HepG2 (cell line): ENCODE data around the gene NEURL1. TPM values are rescaled to one million over a fixed set of nuclear protein-coding genes. Genes with fewer than 3 reads are reported as not detected.

ENCODE experiments used
- ATAC-seq: fragments of 200-7000 bp; cut with Tn5 transposase; 3 replicates; pipeline ENCODE4 v1.9.1; 2020; ENCODE audit warnings: mild to moderate bottlenecking, moderate library complexity
- BruUV-seq: library from RNA; stranded (reverse); fragments of 400-500 nt; replicated peaks from 2 replicates; lab custom pipeline; 2021; lab: Mats Ljungman, UMichigan
- CTCF ChIA-PET: fragments of 300-600 bp; formaldehyde crosslinking; extraction: SDS; loops from one replicate; lab custom pipeline; 2021; ENCODE audit warnings: low total read pairs, inconsistent platforms, low intra/inter-chr PET ratio; lab: Yijun Ruan, JAX
- POLR2A ChIA-PET: fragments of 350-600 bp; sonication (Branson Sonifier 250); formaldehyde crosslinking; loops from one replicate; lab custom pipeline; 2020; ENCODE audit warnings: antibody characterized with exemption, inconsistent platforms; lab: Yijun Ruan, JAX
- DNase-seq: peaks from one replicate; pipeline ENCODE4 v3.0.0-alpha.2; 2015; ENCODE audit warnings: low spot score
- FAIRE-seq: peaks from 3 replicates; lab custom pipeline; 2011; peaks lifted over from hg19 to GRCh38; lab: Jason Lieb, UNC
- H2AFZ ChIP-seq: one replicate; pipeline ENCODE4 v1.6.1; 2011; ENCODE audit warnings: low read length, inconsistent platforms
- H3K27ac ChIP-seq: fragments of 300-600 bp; 3 replicates; pipeline ENCODE4 v1.8.0; 2011; ENCODE audit warnings: mixed run types, mild to moderate bottlenecking, mixed read lengths, low read length, inconsistent platforms; ENCODE audit not compliant: insufficient read depth; ENCODE audit errors: extremely low read length
- H3K27me3 ChIP-seq, 2 experiments: fragments of 200-600 bp in 1 of 2; 2 replicates in 1 of 2; 3 replicates in 1 of 2; pipeline versions ENCODE4 v1.6.0 to v1.8.0; 2011; ENCODE audit warnings: low read length in 2 of 2, mild to moderate bottlenecking in 2 of 2, moderate library complexity in 2 of 2, inconsistent platforms in 1 of 2; ENCODE audit not compliant: insufficient read depth in 2 of 2, control insufficient read depth in 1 of 2
- H3K36me3 ChIP-seq, 2 experiments: fragments of 200-600 bp in 1 of 2; replicated peaks in 1 of 2; 2 replicates in 1 of 2; 3 replicates in 1 of 2; pipeline versions ENCODE4 v1.5.1 to v1.8.0; 2011; ENCODE audit warnings: low read length in 2 of 2, inconsistent platforms in 1 of 2; ENCODE audit not compliant: insufficient read depth in 2 of 2, control insufficient read depth in 1 of 2
- H3K4me1 ChIP-seq: 2 replicates; pipeline ENCODE4 v1.5.1; 2012; ENCODE audit warnings: low read length, inconsistent platforms; ENCODE audit not compliant: insufficient read depth
- H3K4me2 ChIP-seq: 2 replicates; pipeline ENCODE4 v1.6.0; 2011; ENCODE audit warnings: low read depth, low read length, inconsistent platforms
- H3K4me3 ChIP-seq, 3 experiments: fragments of 200-600 bp in 1 of 3; sonication (generic), shearing (Covaris generic) in 1 of 3; replicated peaks in 1 of 3; 2 replicates each; pipeline ENCODE4 v1.5.1; 2011 to 2016; ENCODE audit warnings: low read length in 3 of 3, inconsistent platforms in 2 of 3, low read depth in 2 of 3, mild to moderate bottlenecking in 2 of 3, control low read depth in 1 of 3, mixed read lengths in 1 of 3; ENCODE audit not compliant: insufficient read depth in 1 of 3
- H3K79me2 ChIP-seq: one replicate; pipeline ENCODE4 v1.6.1; 2011; ENCODE audit warnings: low read length, inconsistent platforms; ENCODE audit not compliant: insufficient read depth
- H3K9ac ChIP-seq: 2 replicates; pipeline ENCODE4 v1.6.0; 2011; ENCODE audit warnings: mild to moderate bottlenecking, low read depth, low read length, inconsistent platforms; ENCODE audit not compliant: insufficient read depth
- H3K9me3 ChIP-seq: 2 replicates; pipeline ENCODE4 v1.5.1; 2012; ENCODE audit warnings: mild to moderate bottlenecking, low read length
- H4K20me1 ChIP-seq: 2 replicates; pipeline ENCODE4 v1.6.0; 2011; ENCODE audit warnings: inconsistent platforms, mild to moderate bottlenecking, low read length, moderate library complexity; ENCODE audit not compliant: insufficient read depth
- AGO2 ChIP-seq: fragments of 200-400 bp; formaldehyde crosslinking; optimal IDR thresholded peaks from 2 replicates; pipeline ENCODE3; 2017; ENCODE audit warnings: mild to moderate bottlenecking, low read depth, low read length, moderate library complexity
- ASH2L ChIP-seq: fragments of 300-600, 200-600 bp; sonication (generic); IDR thresholded peaks from 2 replicates; pipeline ENCODE4 v1.7.0; 2017; ENCODE audit warnings: low read depth, mild to moderate bottlenecking, moderate library complexity, mixed read lengths, low read length; ENCODE audit not compliant: insufficient read length
- ATRX ChIP-seq: sonication (generic); formaldehyde crosslinking; IDR thresholded peaks from 2 replicates; pipeline ENCODE4 v1.4.0; 2020; ENCODE audit warnings: missing genetic modification reagents, borderline replicate concordance
- MIER2 ChIP-seq: IDR thresholded peaks from 2 replicates; pipeline ENCODE4 v1.6.1; 2016; ENCODE audit warnings: missing biosample characterization, missing genetic modification reagents
- PBX3 ChIP-seq: sonication (generic); formaldehyde crosslinking; IDR thresholded peaks from 2 replicates; pipeline ENCODE4 v1.8.1; 2023; ENCODE audit warnings: missing genetic modification reagents, inconsistent platforms, borderline replicate concordance
- RBM22 ChIP-seq: fragments of 200-400 bp; formaldehyde crosslinking; optimal IDR thresholded peaks from 2 replicates; pipeline ENCODE3; 2017; ENCODE audit warnings: mild to moderate bottlenecking, low read length, moderate library complexity
- ZHX2 ChIP-seq, 2 experiments: sonication (generic) in 1 of 2; formaldehyde crosslinking in 1 of 2; IDR thresholded peaks; 2 replicates each; pipeline versions ENCODE4 v1.6.1 to v1.9.0; 2014 to 2022; ENCODE audit warnings: antibody characterized with exemption in 1 of 2, borderline replicate concordance in 1 of 2, inconsistent platforms in 1 of 2, low read depth in 1 of 2, missing genetic modification reagents in 1 of 2
- ZNF235 ChIP-seq: sonication (generic); formaldehyde crosslinking; IDR thresholded peaks from 2 replicates; pipeline ENCODE4 v1.8.1; 2023; ENCODE audit warnings: mild to moderate bottlenecking, missing genetic modification reagents, borderline replicate concordance
- ZNF777 ChIP-seq: sonication (generic); formaldehyde crosslinking; IDR thresholded peaks from 2 replicates; pipeline ENCODE4 v1.4.0; 2020; ENCODE audit warnings: missing genetic modification reagents
- WGBS: methylation state at CpG from one replicate; pipeline ENCODE4 v1.1.6; 2017; ENCODE audit warnings: low lambda C conversion rate; 5-methylcytosine and 5-hydroxymethylcytosine counted together
- in situ Hi-C: cut with HindIII; loops from 2 replicates; pipeline ENCODE4 v1.10.0; 2017; ENCODE audit warnings: low pct_unique_long_range_greater_than_20kb; ENCODE audit not compliant: extremely low pct_ligation_motif_present
- intact Hi-C: fragments of 100-400 bp; cut with micrococcal nuclease; formaldehyde crosslinking; loops from one replicate; pipeline ENCODE4 v1.10.0; 2022; ENCODE audit not compliant: unreplicated experiment
- polyA plus RNA-seq, 8 experiments: library from polyadenylated mRNA; depleted of rRNA in 3 of 8; stranded (reverse) in 7 of 8; unstranded in 1 of 8; fragments of >200 nt; fragmentation: Illumina TruSeq in 4 of 8; extraction: Trizol in 4 of 8; gene quantifications; 2 replicates each; pipeline versions ENCODE4 v1.2.1 to v1.2.3, GENCODE V29; 2011 to 2016; ENCODE audit warnings: low read depth in 4 of 8, missing spikeins in 1 of 8, mixed read lengths in 1 of 8; ENCODE audit not compliant: insufficient read depth in 1 of 8
- total RNA-seq, 5 experiments: library from RNA; depleted of rRNA; stranded (reverse); fragments of >200 nt; fragmentation: Illumina TruSeq; extraction: Trizol; gene quantifications; 2 replicates each; pipeline ENCODE4 v1.2.3, GENCODE V29; 2016; ENCODE audit warnings: low read depth in 1 of 5

Gene NEURL1
- total and polyA plus RNA-seq, 2 of the 13 experiments (the other 11 are each of a cell fraction or from before 2014, with no cell fraction given) = not detected

GRCh38 chr10:103447187-103447586 is 46.3 kb upstream of the NEURL1 start:
- CTCF ChIA-PET = no interaction called here
- Histone ChIP-seq H3K27ac (no peak overlapping the region), H4K20me1 (no peaks in the 10 kb centered on the region), H3K27me3 (peaks cover 2 to 11% of the 10 kb centered on the region in 2 experiments; a peak in 3 of 5 replicates), H3K4me1 (peaks cover 5% of the 10 kb centered on the region; the same call in 1 of the 2 replicates)
- FAIRE-seq (no peak), ATAC-seq (no peak)
- POLR2A ChIA-PET = no interaction called here
- no TSS peak for BruUV-seq
- peak; percentile 43 for TF ChIP-seq RBM22
- no peak for TF ChIP-seq PBX3 (CRISPR knock-in tag)
- TF ChIP-seq AGO2 = peak; percentile 84
- TF ChIP-seq, all 625 proteins: peak for 2
- WGBS = 95% methylated on average over 10 of the region's 23 CpGs
- no peak for DNase-seq
- Histone ChIP-seq H3K79me2 (no peaks in the 10 kb centered on the region), H3K9me3 (no peaks in the 10 kb centered on the region), H3K4me3 (no peak overlapping the region), H2AFZ (no peak overlapping the region), H3K9ac (no peak overlapping the region), H3K4me2 (no peak overlapping the region), H3K36me3 (peaks cover 19 to 39% of the 10 kb centered on the region in 2 experiments; a peak in 4 of 5 replicates)
- in situ Hi-C loops = no loop called here
- intact Hi-C loops = no loop called here

GRCh38 chr10:103448746-103449145 is 44.8 kb upstream of the NEURL1 start:
- DNase-seq (no peak), FAIRE-seq (no peak), ATAC-seq (no peak)
- peaks cover 2 to 19% of the 10 kb centered on the region in 2 experiments; a peak in 4 of 5 replicates for H3K27me3 ChIP-seq
- H3K36me3 ChIP-seq = peaks cover 10 to 23% of the 10 kb centered on the region in 2 experiments; a peak in 4 of 5 replicates
- H3K4me3 ChIP-seq = no peak overlapping the region
- no peak overlapping the region for H3K4me2 ChIP-seq
- H3K9me3 ChIP-seq = no peaks in the 10 kb centered on the region
- H3K9ac ChIP-seq = no peak overlapping the region
- CTCF ChIA-PET = no interaction called here
- no peak overlapping the region for H2AFZ ChIP-seq
- in situ Hi-C loops (no loop called here), intact Hi-C loops (no loop called here)
- peaks cover 11% of the 10 kb centered on the region for H3K4me1 ChIP-seq
- no peak overlapping the region for H3K27ac ChIP-seq
- no peaks in the 10 kb centered on the region for H3K79me2 ChIP-seq
- no TSS peak for BruUV-seq
- H4K20me1 ChIP-seq = no peaks in the 10 kb centered on the region
- WGBS = 88% methylated on average over 1 of the region's 1 CpG
- POLR2A ChIA-PET = no interaction called here
- TF ChIP-seq ZHX2 (IDR thresholded peaks at IDR 0.05; ENCODE audit: low read depth) (no peak), ZHX2 (CRISPR knock-in tag; IDR thresholded peaks at IDR 0.05; ENCODE audit: borderline replicate concordance) (no peak), ASH2L (no peak), ZNF777 (no peak), ZNF235 (CRISPR knock-in tag) (no peak), ATRX (CRISPR knock-in tag) (no peak), MIER2 (CRISPR knock-in tag) (no peak)
